HG02981 (cell line): ENCODE data around the gene SLC22A9.

Experiments used
- ATAC-seq: cut with Tn5 transposase; IDR thresholded peaks from one replicate; pipeline ENCODE4 v1.9.1; 2021; ENCODE audit warnings: mild to moderate bottlenecking, moderate library complexity; ENCODE audit not compliant: unreplicated experiment

The SLC22A9 gene

GRCh38 chr11:63443714-63444113 lies 74.1 kb downstream of the SLC22A9 start:
- no peak for ATAC-seq

DNA sequence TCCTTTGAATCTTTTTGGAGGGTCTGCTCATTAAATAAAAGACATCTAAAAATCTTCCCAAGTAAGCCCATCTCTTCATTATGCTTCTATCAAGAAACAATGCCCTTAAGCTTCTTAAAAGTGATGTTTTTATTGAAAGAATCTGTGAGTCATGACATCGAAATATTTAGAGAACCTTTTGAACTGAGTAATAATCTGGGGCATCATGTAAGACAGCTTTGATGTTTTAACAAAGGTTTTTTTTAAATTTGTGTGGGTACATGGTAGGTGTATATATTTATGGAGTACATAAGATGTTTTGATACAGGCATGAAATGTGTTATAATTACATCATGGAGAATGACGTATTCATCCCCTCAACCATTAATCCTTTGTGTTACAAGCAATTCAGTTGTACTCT lies 74.6 kb downstream of the SLC22A9 start:
- no peak for ATAC-seq

- no peak for ATAC-seq
Measured at GRCh38 chr11:63445118-63445517, 75.5 kb downstream of the SLC22A9 start.

DNA sequence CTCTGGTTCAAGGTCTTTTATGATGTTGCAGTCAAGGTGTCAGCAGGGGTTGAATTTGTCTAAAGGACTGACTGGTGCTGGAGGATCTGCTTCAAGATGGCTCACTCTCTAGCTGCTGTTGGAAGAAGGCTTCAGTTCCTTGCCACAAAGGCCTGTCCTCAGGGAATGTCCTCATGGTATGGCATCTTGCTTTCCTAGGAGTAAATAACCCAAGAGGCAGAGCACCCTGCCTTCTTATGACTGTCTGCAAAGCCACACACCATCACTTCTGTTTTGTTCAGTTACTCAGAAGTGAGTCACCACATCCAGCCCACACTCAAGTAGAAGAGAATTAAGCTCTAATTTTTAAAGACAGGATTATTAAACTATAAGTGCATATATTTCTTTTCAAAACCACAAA lies 76.1 kb downstream of the SLC22A9 start:
- ATAC-seq = no peak

- no peak for ATAC-seq
Measured at GRCh38 chr11:63448646-63449045, 79.1 kb downstream of the SLC22A9 start.

DNA sequence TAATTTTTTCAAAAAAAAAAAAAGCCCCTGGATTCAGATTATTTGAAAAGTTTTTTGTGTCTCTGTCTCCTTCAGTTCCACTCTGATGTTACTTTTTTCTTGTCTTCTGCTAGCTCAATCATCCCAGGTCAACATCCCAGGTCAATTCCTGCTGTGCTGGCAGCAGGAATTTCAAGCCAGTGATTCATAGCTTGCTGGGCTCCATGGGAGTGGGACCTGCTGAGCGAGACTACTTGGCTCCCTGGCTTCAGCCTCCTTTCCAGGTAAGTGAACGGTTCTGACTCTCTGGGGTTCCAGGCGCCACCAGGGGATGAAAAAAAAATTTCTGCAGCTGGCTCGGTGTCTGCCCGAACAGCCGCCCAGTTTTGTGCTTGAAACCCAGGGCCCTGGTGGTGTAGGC lies 90.0 kb downstream of the SLC22A9 start:
- no peak for ATAC-seq
